WTC11 (cell line): Measurements from ENCODE around the gene KDM5A. TPM values are rescaled to one million over a fixed set of nuclear protein-coding genes. Genes with fewer than 3 reads are reported as not detected.

ENCODE experiments used
- ATAC-seq: fragments of 200-7000 bp; cut with Tn5 transposase; 2 replicates; pipeline ENCODE4 v1.10.0; 2021; ENCODE audit warnings: mild to moderate bottlenecking, moderate library complexity
- CTCF ChIA-PET: fragments of 300-600 bp; sonication (Branson Sonifier 250); formaldehyde crosslinking; loops from one replicate; lab custom pipeline; 2021; ENCODE audit warnings: antibody characterized with exemption; lab: Charles Lee
- POLR2A ChIA-PET: fragments of 350-600 bp; sonication (Branson Sonifier 250); formaldehyde crosslinking; loops from one replicate; lab custom pipeline; 2021; ENCODE audit warnings: antibody characterized with exemption; lab: Charles Lee
- DNase-seq: peaks from one replicate; pipeline ENCODE4 v3.0.0; 2021; ENCODE audit warnings: low spot score
- H3K27ac Mint-ChIP-seq: 2 replicates; pipeline ENCODE4 v1.8.0; 2021; ENCODE audit warnings: mixed read lengths
- H3K27me3 Mint-ChIP-seq: 2 replicates; pipeline ENCODE4 v1.8.0; 2021; ENCODE audit warnings: low read depth, mild to moderate bottlenecking, moderate library complexity, mixed read lengths
- H3K36me3 Mint-ChIP-seq: 2 replicates; pipeline ENCODE4 v1.8.0; 2021; ENCODE audit warnings: mixed read lengths
- H3K4me1 Mint-ChIP-seq: 2 replicates; pipeline ENCODE4 v1.8.0; 2022; ENCODE audit warnings: mixed read lengths
- H3K4me3 Mint-ChIP-seq: 2 replicates; pipeline ENCODE4 v1.8.0; 2021; ENCODE audit warnings: mild to moderate bottlenecking, moderate library complexity, mixed read lengths
- H3K9me3 Mint-ChIP-seq: 2 replicates; pipeline ENCODE4 v1.8.0; 2021; ENCODE audit warnings: mixed read lengths
- ATF6 ChIP-seq: sonication (generic); formaldehyde crosslinking; IDR thresholded peaks from 2 replicates; pipeline ENCODE4 v1.8.1; 2023; ENCODE audit warnings: mild to moderate bottlenecking, missing genetic modification reagents
- ESRRA ChIP-seq: sonication (generic); formaldehyde crosslinking; IDR thresholded peaks from 2 replicates; pipeline ENCODE4 v1.8.1; 2022; ENCODE audit warnings: mild to moderate bottlenecking, missing genetic modification reagents, borderline replicate concordance
- GRHL2 ChIP-seq: fragments of 250-450 bp; sonication (Bioruptor Pico); IDR thresholded peaks from 2 replicates; pipeline ENCODE4 v1.8.0; 2022; ENCODE audit warnings: mild to moderate bottlenecking, moderate library complexity; ENCODE audit not compliant: insufficient replicate concordance, severe bottlenecking
- NR3C1 ChIP-seq: sonication (generic); formaldehyde crosslinking; conservative IDR thresholded peaks from 2 replicates; pipeline ENCODE4 v1.8.1; 2023; ENCODE audit warnings: low read depth, mild to moderate bottlenecking, missing genetic modification reagents
- OVOL2 ChIP-seq: fragments of 250-450 bp; sonication (Bioruptor Pico); IDR thresholded peaks from 2 replicates; pipeline ENCODE4 v1.9.0; 2021; ENCODE audit warnings: mild to moderate bottlenecking, borderline replicate concordance
- PREB ChIP-seq: sonication (generic); formaldehyde crosslinking; IDR thresholded peaks from 2 replicates; pipeline ENCODE4 v1.8.1; 2022; ENCODE audit warnings: mild to moderate bottlenecking, missing genetic modification reagents, moderate library complexity, borderline replicate concordance
- TCF7 ChIP-seq: sonication (generic); formaldehyde crosslinking; IDR thresholded peaks from 2 replicates; pipeline ENCODE4 v1.8.0; 2022; ENCODE audit warnings: mild to moderate bottlenecking, low read depth, missing genetic modification reagents, moderate library complexity
- TEAD1 ChIP-seq: sonication (generic); formaldehyde crosslinking; IDR thresholded peaks from 2 replicates; pipeline ENCODE4 v1.8.0; 2022; ENCODE audit warnings: mild to moderate bottlenecking, missing genetic modification reagents
- ZBTB21 ChIP-seq: sonication (generic); formaldehyde crosslinking; IDR thresholded peaks from 2 replicates; pipeline ENCODE4 v1.8.1; 2023; ENCODE audit warnings: mild to moderate bottlenecking, missing genetic modification reagents, borderline replicate concordance
- ZNF396 ChIP-seq: fragments of 250-450 bp; sonication (Bioruptor Pico); IDR thresholded peaks from 2 replicates; pipeline ENCODE4 v1.8.0; 2021; ENCODE audit warnings: mild to moderate bottlenecking, moderate library complexity, borderline replicate concordance
- ZNF671 ChIP-seq: fragments of 250-450 bp; sonication (Bioruptor Pico); IDR thresholded peaks from 2 replicates; pipeline ENCODE4 v1.8.0; 2021; ENCODE audit warnings: mild to moderate bottlenecking
- total RNA-seq: library from RNA; stranded (reverse); gene quantifications from 3 replicates; pipeline ENCODE4 v1.2.3, GENCODE V29; 2021
- TF ChIP-seq, protein P1 (sequence below): fragments of 200-600 bp; IDR thresholded peaks from 2 replicates; pipeline ENCODE4 v1.8.0; 2022; ENCODE audit warnings: antibody characterized with exemption
- TF ChIP-seq, protein P2 (sequence below): sonication (generic); formaldehyde crosslinking; IDR thresholded peaks from 2 replicates; pipeline ENCODE4 v1.8.0; 2022; ENCODE audit warnings: mild to moderate bottlenecking, missing genetic modification reagents
- TF ChIP-seq, protein P3 (sequence below): sonication (generic); formaldehyde crosslinking; IDR thresholded peaks from 2 replicates; pipeline ENCODE4 v1.8.0; 2023; ENCODE audit warnings: missing genetic modification reagents, mild to moderate bottlenecking, borderline replicate concordance
- TF ChIP-seq, protein P4 (sequence below): sonication (generic); formaldehyde crosslinking; conservative IDR thresholded peaks from 2 replicates; pipeline ENCODE4 v1.8.1; 2023; ENCODE audit warnings: mild to moderate bottlenecking, low read depth, missing genetic modification reagents, moderate library complexity
- TF ChIP-seq, protein P5 (sequence below): sonication (generic); formaldehyde crosslinking; IDR thresholded peaks from 2 replicates; pipeline ENCODE4 v1.8.0; 2022; ENCODE audit warnings: mild to moderate bottlenecking, missing genetic modification reagents

Gene KDM5A
- total RNA-seq, 1 experiment from 2014 or later, result 57.6 TPM

DNA sequence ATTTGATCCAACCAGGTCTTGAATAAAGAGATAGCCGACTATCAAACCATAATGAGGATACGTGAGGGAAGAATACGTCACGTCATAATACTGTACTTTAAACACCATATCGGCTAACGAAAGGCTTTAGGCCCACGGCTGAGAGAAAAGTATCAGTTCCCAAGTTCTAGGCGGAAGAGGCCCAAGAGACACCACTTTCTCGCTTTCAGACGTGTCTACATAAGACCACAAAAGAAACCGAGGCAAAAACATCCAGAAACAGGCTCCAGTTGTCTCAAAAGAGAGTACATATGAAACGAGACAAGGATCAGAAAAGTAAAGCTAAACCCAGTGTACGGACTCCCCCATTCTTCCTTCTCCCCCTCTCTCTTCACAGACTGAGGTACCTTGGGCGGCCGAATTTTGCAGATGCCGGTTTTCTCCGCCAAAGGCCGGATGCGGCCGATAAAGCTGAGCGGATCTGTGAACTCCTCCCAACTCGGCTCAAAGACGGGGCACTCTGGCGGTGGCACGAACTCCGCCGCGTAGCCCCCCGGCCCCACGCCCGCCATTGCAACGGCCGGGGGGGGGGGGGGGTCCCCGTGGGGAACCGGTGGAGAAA is 479 bp downstream of the KDM5A start (continued):
- TF ChIP-seq, protein P1, sequence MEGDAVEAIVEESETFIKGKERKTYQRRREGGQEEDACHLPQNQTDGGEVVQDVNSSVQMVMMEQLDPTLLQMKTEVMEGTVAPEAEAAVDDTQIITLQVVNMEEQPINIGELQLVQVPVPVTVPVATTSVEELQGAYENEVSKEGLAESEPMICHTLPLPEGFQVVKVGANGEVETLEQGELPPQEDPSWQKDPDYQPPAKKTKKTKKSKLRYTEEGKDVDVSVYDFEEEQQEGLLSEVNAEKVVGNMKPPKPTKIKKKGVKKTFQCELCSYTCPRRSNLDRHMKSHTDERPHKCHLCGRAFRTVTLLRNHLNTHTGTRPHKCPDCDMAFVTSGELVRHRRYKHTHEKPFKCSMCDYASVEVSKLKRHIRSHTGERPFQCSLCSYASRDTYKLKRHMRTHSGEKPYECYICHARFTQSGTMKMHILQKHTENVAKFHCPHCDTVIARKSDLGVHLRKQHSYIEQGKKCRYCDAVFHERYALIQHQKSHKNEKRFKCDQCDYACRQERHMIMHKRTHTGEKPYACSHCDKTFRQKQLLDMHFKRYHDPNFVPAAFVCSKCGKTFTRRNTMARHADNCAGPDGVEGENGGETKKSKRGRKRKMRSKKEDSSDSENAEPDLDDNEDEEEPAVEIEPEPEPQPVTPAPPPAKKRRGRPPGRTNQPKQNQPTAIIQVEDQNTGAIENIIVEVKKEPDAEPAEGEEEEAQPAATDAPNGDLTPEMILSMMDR, result no peak
- no peak for TF ChIP-seq ATF6 (CRISPR knock-in tag)
- no peak for TF ChIP-seq ZNF396
- TF ChIP-seq ZBTB21 (CRISPR knock-in tag), result no peak
- no peak for TF ChIP-seq ESRRA (CRISPR knock-in tag)

- Mint-ChIP-seq H3K36me3 (peaks cover 22% of the 10 kb centered on the region), H3K4me1 (peaks cover 20% of the 10 kb centered on the region), H3K27ac (peak overlapping the region; percentile 96), H3K4me3 (peak overlapping the region; percentile 99), H3K9me3 (no peaks in the 10 kb centered on the region), H3K27me3 (no peaks in the 10 kb centered on the region; the same call in 1 of the 2 replicates)
- ATAC-seq (no peak), DNase-seq (no peak)
- CTCF ChIA-PET, result interaction anchor here (0.8 kb wide), 1 partner anchor 13 kb away, joined by 4 read pairs; the partner anchor contains the start of gene CCDC77
- POLR2A ChIA-PET, result no interaction called here
- no peak for TF ChIP-seq TCF7 (CRISPR knock-in tag)
- no peak for TF ChIP-seq GRHL2 (CRISPR knock-in tag)
- TF ChIP-seq, protein P2, sequence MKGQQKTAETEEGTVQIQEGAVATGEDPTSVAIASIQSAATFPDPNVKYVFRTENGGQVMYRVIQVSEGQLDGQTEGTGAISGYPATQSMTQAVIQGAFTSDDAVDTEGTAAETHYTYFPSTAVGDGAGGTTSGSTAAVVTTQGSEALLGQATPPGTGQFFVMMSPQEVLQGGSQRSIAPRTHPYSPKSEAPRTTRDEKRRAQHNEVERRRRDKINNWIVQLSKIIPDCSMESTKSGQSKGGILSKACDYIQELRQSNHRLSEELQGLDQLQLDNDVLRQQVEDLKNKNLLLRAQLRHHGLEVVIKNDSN, result no peak
- TF ChIP-seq TEAD1, result no peak
- no peak for TF ChIP-seq OVOL2 (CRISPR knock-in tag)
- TF ChIP-seq, protein P1, result no peak
- TF ChIP-seq, protein P3, sequence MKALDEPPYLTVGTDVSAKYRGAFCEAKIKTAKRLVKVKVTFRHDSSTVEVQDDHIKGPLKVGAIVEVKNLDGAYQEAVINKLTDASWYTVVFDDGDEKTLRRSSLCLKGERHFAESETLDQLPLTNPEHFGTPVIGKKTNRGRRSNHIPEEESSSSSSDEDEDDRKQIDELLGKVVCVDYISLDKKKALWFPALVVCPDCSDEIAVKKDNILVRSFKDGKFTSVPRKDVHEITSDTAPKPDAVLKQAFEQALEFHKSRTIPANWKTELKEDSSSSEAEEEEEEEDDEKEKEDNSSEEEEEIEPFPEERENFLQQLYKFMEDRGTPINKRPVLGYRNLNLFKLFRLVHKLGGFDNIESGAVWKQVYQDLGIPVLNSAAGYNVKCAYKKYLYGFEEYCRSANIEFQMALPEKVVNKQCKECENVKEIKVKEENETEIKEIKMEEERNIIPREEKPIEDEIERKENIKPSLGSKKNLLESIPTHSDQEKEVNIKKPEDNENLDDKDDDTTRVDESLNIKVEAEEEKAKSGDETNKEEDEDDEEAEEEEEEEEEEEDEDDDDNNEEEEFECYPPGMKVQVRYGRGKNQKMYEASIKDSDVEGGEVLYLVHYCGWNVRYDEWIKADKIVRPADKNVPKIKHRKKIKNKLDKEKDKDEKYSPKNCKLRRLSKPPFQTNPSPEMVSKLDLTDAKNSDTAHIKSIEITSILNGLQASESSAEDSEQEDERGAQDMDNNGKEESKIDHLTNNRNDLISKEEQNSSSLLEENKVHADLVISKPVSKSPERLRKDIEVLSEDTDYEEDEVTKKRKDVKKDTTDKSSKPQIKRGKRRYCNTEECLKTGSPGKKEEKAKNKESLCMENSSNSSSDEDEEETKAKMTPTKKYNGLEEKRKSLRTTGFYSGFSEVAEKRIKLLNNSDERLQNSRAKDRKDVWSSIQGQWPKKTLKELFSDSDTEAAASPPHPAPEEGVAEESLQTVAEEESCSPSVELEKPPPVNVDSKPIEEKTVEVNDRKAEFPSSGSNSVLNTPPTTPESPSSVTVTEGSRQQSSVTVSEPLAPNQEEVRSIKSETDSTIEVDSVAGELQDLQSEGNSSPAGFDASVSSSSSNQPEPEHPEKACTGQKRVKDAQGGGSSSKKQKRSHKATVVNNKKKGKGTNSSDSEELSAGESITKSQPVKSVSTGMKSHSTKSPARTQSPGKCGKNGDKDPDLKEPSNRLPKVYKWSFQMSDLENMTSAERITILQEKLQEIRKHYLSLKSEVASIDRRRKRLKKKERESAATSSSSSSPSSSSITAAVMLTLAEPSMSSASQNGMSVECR (CRISPR knock-in tag), result no peak
- no peak for TF ChIP-seq ZNF671 (CRISPR knock-in tag)
- TF ChIP-seq, protein P4, sequence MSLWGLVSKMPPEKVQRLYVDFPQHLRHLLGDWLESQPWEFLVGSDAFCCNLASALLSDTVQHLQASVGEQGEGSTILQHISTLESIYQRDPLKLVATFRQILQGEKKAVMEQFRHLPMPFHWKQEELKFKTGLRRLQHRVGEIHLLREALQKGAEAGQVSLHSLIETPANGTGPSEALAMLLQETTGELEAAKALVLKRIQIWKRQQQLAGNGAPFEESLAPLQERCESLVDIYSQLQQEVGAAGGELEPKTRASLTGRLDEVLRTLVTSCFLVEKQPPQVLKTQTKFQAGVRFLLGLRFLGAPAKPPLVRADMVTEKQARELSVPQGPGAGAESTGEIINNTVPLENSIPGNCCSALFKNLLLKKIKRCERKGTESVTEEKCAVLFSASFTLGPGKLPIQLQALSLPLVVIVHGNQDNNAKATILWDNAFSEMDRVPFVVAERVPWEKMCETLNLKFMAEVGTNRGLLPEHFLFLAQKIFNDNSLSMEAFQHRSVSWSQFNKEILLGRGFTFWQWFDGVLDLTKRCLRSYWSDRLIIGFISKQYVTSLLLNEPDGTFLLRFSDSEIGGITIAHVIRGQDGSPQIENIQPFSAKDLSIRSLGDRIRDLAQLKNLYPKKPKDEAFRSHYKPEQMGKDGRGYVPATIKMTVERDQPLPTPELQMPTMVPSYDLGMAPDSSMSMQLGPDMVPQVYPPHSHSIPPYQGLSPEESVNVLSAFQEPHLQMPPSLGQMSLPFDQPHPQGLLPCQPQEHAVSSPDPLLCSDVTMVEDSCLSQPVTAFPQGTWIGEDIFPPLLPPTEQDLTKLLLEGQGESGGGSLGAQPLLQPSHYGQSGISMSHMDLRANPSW (CRISPR knock-in tag), result no peak
- TF ChIP-seq NR3C1, result no peak
- TF ChIP-seq, protein P5, sequence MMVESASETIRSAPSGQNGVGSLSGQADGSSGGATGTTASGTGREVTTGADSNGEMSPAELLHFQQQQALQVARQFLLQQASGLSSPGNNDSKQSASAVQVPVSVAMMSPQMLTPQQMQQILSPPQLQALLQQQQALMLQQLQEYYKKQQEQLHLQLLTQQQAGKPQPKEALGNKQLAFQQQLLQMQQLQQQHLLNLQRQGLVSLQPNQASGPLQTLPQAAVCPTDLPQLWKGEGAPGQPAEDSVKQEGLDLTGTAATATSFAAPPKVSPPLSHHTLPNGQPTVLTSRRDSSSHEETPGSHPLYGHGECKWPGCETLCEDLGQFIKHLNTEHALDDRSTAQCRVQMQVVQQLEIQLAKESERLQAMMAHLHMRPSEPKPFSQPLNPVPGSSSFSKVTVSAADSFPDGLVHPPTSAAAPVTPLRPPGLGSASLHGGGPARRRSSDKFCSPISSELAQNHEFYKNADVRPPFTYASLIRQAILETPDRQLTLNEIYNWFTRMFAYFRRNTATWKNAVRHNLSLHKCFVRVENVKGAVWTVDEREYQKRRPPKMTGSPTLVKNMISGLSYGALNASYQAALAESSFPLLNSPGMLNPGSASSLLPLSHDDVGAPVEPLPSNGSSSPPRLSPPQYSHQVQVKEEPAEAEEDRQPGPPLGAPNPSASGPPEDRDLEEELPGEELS, result no peak
- no peak for TF ChIP-seq ESRRA (CRISPR knock-in tag)
- TF ChIP-seq PREB (CRISPR knock-in tag), result no peak
These were observed 1.1 kb downstream of the KDM5A start for GRCh38 chr12:388012-388411.
